Measurements from ENCODE around the gene LRBA. TPM values are rescaled to one million over a fixed set of nuclear protein-coding genes. Genes with fewer than 3 reads are reported as not detected.
A peak's percentile ranks its signal among the peaks of the same experiment; 100 is the strongest.

Gene LRBA
- polyA plus RNA-seq, 1 of the 3 experiments (the other 2 are of a cell fraction), result 11.4 TPM

GRCh38 chr4:150302553-150302952 is 712.5 kb downstream of the LRBA start (continued):
- TF ChIP-seq FOXJ3 (CRISPR knock-in tag; IDR thresholded peaks at IDR 0.05), result no peak
- TF ChIP-seq GABPA (IDR thresholded peaks at IDR 0.05; ENCODE audit: low read depth), result no peak
- TF ChIP-seq USF2 (IDR thresholded peaks at IDR 0.05; ENCODE audit: borderline replicate concordance, low read depth, low read length), result peak; percentile 59
- no peak for TF ChIP-seq SMC3 (IDR thresholded peaks at IDR 0.05; ENCODE audit: low read depth, low read length)
- no peak for TF ChIP-seq FOXM1 (IDR thresholded peaks at IDR 0.05; ENCODE audit: low read depth)
- no peak for TF ChIP-seq CTCF (IDR thresholded peaks at IDR 0.05)

- ChIA-PET CTCF (interaction anchor here (1.2 to 3.4 kb wide), 2 partner anchors 279 to 568 kb away, joined by 3 to 29 read pairs; no protein-coding TSS in a partner anchor), POLR2A (no interaction called here)
- H3K9me2 ChIP-seq, result no peaks in the 10 kb centered on the region
- DNase-seq, result no peak
- no peaks in the 10 kb centered on the region for H3K27me3 ChIP-seq (ENCODE audit: insufficient read depth)
- H3F3A ChIP-seq (replicated peaks; ENCODE audit: insufficient read depth), result peaks cover 8% of the 10 kb centered on the region
- H4K20me1 ChIP-seq (ENCODE audit: insufficient read depth), result no peaks in the 10 kb centered on the region
- H3K27ac ChIP-seq (ENCODE audit: low read depth in 2 of 2, low read length in 1 of 2), result no peak overlapping the region
- no peaks in the 10 kb centered on the region for H3K79me2 ChIP-seq (ENCODE audit: insufficient read depth)
- no peak overlapping the region for H3K9ac ChIP-seq
- no peak overlapping the region for H3K4me2 ChIP-seq
- H3K9me3 ChIP-seq, result no peaks in the 10 kb centered on the region
- H2AFZ ChIP-seq (ENCODE audit: low read depth), result no peak overlapping the region
- H3K4me3 ChIP-seq (ENCODE audit: low read depth in 2 of 2, low read length in 1 of 2), result no peak overlapping the region
- WGBS (ENCODE audit: low lambda C conversion rate), result 96% methylated on average over 4 of the region's 4 CpGs
- H3K4me1 ChIP-seq (ENCODE audit: control insufficient read depth in 1 of 2, insufficient read depth in 2 of 2, low read depth in 1 of 2, low read length in 1 of 2), result peaks cover 0 to 8% of the 10 kb centered on the region in 2 experiments; a peak in 2 of 4 replicates
- H3K36me3 ChIP-seq (replicated peaks in 1 of 2; ENCODE audit: control insufficient read depth in 1 of 2, insufficient read depth in 2 of 2, low read length in 1 of 2), result no peaks in the 10 kb centered on the region
- no peak for TF ChIP-seq TEAD4 (IDR thresholded peaks at IDR 0.05; ENCODE audit: borderline replicate concordance, insufficient read depth)
- TF ChIP-seq REST (IDR thresholded peaks at IDR 0.05; ENCODE audit: low read depth, low read length), result no peak
- TF ChIP-seq YY1 (IDR thresholded peaks at IDR 0.05; ENCODE audit: low read depth), result no peak
- no peak for TF ChIP-seq POLR2AphosphoS5 (IDR thresholded peaks at IDR 0.05; ENCODE audit: low read depth, low read length)
- no peak for TF ChIP-seq MAX (IDR thresholded peaks at IDR 0.05; ENCODE audit: low read depth)
- TF ChIP-seq USF2 (IDR thresholded peaks at IDR 0.05; ENCODE audit: borderline replicate concordance, low read depth, low read length), result no peak
- no peak for TF ChIP-seq FOSL2 (IDR thresholded peaks at IDR 0.05; ENCODE audit: borderline replicate concordance, low read depth)
- no peak for TF ChIP-seq FOXM1 (IDR thresholded peaks at IDR 0.05; ENCODE audit: low read depth)
- no peak for TF ChIP-seq FOXJ3 (CRISPR knock-in tag; IDR thresholded peaks at IDR 0.05)
- no peak for TF ChIP-seq GATA2 (CRISPR knock-in tag; IDR thresholded peaks at IDR 0.05)
- no peak for TF ChIP-seq USF1 (IDR thresholded peaks at IDR 0.05; ENCODE audit: borderline replicate concordance, low read depth)
- no peak for TF ChIP-seq ELF1 (IDR thresholded peaks at IDR 0.05)
- no peak for TF ChIP-seq ZBTB33 (IDR thresholded peaks at IDR 0.05; ENCODE audit: borderline replicate concordance, low read depth)
- no peak for TF ChIP-seq TCF12 (IDR thresholded peaks at IDR 0.05)
- TF ChIP-seq GABPA (IDR thresholded peaks at IDR 0.05; ENCODE audit: low read depth), result no peak
- TF ChIP-seq IRF3 (IDR thresholded peaks at IDR 0.05; ENCODE audit: low read depth, low read length), result no peak
- TF ChIP-seq NRF1 (IDR thresholded peaks at IDR 0.05; ENCODE audit: low read depth, low read length), result no peak
- no peak for TF ChIP-seq MEF2A (IDR thresholded peaks at IDR 0.05; ENCODE audit: borderline replicate concordance, low read depth)
Measured at GRCh38 chr4:150299816-150300215, 715.3 kb downstream of the LRBA start.

Data from SK-N-SH (cell line).